HG02973 (cell line): ENCODE results near the gene SERHL2.
"Not testable (repeated sequence)": the region's sequence is repeated elsewhere in the genome, so short reads cannot be mapped to it uniquely, and the experiment has no call there.

Experiments
- ATAC-seq: cut with Tn5 transposase; IDR thresholded peaks from one replicate; pipeline ENCODE4 v1.9.1; 2021; ENCODE audit warnings: moderate library complexity; ENCODE audit not compliant: unreplicated experiment

Gene SERHL2, protein sequence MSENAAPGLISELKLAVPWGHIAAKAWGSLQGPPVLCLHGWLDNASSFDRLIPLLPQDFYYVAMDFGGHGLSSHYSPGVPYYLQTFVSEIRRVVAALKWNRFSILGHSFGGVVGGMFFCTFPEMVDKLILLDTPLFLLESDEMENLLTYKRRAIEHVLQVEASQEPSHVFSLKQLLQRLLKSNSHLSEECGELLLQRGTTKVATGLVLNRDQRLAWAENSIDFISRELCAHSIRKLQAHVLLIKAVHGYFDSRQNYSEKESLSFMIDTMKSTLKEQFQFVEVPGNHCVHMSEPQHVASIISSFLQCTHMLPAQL

DNA sequence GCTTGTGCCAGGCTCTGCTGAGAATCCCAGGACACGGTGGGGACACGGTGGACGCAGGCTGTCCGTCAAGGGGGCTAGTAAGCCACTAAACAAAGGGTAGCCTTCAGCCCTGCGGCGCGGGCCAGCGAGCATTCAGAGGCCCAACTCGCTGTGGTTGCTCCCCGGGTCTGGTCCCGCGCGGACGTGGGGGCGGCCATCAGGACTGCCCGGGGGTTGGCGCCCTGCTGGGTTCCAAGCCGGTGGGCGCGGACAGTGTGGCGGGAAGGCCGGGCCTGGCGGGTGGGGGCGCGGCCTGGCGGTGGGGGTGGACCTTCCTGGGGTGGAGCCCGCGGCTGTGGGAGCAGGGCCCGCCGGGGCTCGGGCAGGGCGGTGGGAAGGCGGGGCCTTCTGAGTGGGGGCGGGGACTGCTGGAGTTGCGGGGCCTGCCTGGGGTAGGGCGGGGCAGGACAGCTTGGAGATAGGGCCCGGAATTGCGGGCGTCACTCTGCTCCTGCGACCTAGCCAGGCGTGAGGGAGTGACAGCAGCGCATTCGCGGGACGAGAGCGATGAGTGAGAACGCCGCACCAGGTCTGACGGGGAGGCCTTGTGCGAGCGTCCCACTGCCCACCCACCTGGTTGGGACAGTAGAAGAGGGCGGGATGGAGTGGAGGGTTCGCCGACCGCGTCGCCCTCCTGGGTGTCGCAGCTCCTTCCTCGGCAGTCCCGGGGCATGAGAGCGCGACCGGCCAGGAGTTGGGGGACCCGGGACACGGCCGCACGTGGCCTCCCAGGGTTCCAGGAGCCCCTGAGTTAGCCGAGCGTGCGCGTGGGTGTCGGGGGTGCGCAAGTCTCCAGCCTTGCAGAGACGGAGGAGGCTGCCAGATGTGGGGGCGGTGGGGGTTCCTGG is at the start of gene SERHL2:
TSS of gene SERHL2 (plus strand) at position 482 of the 887 bp plus-strand sequence. CDS start at position 547, 65 bp downstream.
- peak; percentile 61 for ATAC-seq

DNA sequence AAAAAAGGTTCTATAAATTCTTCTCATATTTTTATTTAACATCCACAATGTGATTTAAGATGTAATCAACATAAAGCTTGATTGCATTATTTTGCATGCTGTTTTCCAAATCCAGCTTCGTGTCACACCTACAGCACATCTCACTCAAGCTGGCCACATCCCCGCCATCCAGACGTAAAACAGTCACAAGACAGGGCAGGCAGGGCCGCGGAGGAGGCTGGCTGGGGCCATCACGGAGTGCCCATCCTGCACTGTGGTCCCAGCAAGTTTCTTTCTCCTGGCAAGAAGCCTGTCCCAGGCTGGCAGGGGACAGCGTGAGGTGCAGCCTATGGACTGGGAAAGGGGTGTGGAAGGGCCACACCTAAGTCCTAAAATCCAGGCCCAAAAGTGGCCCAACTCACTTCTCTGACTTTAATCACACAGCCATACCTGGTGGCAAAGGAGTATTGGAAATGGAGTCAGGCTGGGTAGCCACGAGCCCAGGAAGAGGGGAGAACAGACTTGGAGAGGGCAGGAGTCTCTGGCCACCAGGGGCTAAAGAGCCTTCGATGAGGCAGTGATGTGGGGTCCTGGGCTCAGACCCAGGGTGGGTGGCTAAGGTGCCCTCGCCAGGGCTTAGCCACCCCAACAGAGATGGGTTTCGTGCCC is 45.3 kb upstream of the SERHL2 start:
- not testable (repeated sequence) for ATAC-seq

DNA sequence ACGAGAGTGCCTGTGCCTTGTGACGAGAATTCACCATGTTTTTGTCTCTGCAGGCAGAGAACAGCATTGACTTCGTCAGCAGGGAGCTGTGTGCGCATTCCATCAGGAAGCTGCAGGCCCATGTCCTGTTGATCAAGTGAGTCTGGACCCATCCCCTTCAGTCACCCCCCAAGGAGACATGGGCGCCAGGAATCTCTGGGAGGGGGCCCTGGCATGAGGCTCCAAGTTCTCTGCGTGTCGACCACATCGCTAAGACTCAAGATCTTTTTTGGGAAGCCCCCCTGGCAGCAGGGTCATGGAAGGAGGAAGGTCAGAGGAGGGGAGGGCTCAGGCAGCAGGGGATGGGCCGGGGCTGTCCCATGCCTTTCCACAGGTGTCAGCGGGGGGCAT is 44.8 kb upstream of the SERHL2 start:
- not testable (repeated sequence) for ATAC-seq

DNA sequence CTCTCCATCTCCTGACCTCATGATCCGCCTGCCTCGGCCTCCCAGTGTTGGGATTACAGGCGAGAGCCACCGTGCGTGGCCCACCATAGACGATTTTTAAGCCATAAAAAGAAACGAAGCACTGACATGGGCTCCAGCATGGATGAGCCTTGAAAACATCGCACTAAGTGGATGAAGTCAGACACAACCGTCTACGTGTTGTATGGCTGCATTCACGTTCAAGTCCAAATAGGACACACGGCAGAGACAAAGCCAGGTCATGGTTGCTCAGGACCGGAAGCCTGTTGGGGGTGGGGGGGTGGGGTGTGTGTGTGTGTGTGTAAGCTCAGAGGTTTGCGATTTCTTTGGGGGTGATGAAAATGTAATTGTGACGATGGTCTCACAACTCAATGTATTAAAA is 44.2 kb upstream of the SERHL2 start:
- ATAC-seq, result no peak

DNA sequence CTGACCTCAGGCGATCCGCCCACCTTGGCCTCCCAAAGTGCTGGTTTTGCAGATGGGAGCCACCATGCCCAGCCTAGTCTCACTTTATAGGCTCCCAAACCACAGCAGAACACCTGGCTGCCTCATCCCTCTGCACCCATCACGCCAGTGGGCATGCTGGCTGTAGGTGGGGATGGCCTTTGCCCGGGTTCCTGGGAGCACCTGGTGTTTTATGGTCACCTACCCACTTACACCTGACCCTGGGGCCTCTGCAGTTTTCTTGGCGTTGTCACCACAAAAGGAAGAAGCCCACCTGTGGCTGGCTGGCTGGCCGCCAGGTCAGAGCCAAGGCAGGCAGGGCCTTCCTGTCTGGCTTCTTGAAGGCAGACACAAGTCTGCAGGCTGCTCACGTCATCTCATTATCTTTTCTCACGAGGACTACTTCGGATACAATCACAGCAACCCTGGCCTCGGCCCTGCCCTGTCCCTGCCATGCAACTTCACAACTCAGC is 42.3 kb upstream of the SERHL2 start:
- ATAC-seq, result no peak

DNA sequence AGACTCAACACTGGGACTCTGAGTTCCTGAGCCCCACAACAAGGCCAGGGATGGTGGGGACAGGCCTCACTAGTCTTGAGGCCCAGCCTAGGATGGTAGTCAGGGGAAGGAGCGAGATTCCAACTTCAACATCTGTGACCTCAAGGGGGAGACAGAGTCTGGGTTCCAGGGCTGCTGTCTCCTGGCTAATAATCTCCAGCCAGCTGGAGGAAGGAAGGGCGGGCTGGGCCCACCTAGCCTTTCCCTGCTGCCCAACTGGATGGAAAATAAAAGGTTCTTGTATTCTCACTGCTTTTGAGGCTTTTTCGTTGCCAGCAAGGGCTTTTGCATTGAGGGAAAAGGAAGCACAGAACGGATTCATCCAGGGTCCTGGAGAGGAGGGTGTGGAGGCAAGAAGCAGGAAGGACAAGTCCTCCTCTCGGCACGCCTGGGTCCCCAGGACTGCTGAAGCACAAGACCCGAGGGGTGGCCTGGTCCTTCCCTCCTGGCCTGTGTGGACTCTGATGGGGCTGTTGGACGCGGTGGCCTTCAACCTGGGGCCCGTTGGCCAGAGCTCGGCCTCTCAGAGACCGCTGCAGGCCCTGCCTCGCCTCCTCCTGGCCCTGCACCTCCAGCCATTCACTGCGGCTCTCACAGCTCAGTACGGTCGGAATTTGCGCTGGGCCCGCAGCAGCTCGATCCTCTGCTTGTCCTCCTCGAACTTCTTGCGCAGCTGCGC is 41.3 kb upstream of the SERHL2 start:
- ATAC-seq, result not testable (repeated sequence)

DNA sequence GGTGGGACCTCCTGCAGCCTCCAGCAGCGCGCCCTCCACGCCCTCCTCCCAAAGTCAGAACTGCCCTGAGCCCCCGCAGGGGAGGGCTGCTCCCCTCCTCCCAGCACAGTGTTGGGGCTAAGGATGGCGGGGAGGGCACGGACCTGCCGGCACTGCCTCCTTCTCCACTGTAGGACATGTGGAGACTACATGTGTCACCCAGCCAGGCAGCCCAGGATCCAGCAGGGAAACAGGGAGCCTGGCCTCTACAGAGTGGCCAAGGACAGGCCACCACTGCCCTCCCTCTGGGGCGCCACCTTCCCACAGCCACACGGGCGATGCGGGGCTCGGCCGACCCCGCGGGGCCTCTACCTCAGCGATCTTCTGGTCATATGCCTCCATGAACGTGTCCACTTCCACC is 39.4 kb upstream of the SERHL2 start:
- not testable (repeated sequence) for ATAC-seq

DNA sequence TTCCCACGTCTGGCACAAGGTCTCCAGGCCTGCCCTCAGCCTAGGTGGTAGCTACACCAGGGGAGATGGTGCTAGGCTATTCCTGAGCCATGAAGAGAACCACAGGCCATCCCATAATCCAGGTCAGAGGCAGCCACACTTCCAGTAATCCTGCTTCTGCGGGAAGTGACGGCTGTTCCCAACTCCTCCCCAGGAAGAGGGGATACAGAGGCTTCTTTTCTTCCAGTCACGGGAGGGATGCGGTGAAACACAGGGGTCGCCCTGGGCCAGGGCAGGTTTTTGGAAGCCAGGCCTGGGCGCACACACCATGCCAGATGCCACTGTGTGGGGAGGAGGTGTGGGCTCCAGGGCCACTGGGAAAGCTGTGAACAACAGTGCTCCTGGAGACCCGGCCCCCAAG is 38.5 kb upstream of the SERHL2 start:
- ATAC-seq, result not testable (repeated sequence)

DNA sequence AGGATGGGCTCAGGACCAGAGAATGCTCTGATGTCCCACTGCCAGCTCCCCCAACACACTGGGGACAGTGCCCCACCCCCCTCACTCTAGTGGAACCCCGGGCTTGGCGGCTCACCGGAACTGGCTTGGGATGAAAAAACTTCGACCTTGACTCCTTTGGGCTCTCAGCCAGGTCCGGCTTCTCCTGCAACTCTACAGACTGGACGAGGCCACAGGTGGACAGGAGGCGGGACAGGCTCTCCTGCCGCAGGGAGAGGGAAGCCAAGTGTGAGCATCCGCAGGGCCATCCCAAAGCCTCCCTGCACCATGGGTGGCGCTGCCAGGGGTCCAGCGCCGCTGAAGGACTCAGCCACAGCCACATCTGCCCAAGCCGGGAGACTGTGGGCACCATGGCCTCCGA is 37.9 kb upstream of the SERHL2 start:
- no peak for ATAC-seq

DNA sequence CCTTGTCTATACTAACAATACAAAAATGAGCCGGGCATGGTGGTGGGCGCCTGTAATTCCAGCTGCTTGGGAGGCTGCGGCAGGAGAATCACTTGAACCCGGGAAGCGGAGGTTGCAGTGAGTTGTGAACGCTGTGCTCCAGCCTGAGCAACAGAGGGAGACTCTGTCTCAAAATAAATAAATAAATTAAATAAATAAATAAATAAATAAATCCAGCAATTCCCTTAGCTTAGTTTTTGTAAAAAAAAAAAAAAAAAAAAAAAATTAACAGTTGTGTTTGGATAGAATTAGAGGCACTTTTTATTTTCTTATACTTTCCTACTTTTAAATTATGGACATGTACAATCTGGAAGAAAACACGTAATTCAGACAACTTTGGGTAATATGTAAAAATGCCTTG is 36.7 kb upstream of the SERHL2 start:
- ATAC-seq, result not testable (repeated sequence)

DNA sequence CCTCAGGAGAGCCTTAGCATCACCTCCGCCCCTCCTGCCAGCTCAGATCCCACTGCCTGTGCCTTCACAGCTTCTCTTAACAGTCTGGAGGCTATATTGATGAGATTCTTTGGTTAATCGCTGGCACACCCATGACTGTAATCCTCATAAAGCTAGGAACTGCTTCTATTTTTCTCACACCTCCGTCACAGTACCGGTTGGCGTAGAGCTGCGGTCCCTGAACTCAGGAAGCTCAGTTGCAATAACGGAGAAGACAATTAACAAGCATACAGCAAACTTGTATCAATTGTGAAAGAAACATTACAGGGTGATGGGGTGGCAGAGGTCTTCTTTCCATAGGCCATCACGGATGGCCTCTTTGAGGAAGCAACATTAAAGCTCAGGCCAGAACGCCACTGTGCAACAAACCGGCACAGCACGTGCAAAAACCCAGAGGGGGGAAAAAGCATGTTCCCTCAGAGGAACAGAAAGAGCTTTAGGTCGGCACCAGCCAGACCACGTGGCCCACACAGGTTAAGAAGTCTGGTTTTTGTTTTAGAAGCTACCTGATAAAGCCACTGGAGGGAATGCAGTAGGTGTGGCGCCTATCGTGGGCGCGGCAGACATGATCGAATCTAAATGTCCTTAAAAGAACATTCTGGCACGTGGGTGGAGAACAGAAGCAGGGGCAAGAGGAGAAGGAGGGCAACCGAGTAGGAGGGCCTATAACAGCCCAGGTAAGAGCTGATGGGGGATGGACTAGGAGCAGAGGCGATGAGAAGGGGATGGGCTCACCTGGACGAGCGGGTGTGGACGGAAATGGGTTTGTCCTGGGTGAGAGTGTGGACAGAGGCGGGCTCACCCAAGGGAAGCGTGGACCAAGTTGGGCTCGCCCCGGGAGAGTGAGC is 34.9 kb upstream of the SERHL2 start:
- not testable (repeated sequence) for ATAC-seq

DNA sequence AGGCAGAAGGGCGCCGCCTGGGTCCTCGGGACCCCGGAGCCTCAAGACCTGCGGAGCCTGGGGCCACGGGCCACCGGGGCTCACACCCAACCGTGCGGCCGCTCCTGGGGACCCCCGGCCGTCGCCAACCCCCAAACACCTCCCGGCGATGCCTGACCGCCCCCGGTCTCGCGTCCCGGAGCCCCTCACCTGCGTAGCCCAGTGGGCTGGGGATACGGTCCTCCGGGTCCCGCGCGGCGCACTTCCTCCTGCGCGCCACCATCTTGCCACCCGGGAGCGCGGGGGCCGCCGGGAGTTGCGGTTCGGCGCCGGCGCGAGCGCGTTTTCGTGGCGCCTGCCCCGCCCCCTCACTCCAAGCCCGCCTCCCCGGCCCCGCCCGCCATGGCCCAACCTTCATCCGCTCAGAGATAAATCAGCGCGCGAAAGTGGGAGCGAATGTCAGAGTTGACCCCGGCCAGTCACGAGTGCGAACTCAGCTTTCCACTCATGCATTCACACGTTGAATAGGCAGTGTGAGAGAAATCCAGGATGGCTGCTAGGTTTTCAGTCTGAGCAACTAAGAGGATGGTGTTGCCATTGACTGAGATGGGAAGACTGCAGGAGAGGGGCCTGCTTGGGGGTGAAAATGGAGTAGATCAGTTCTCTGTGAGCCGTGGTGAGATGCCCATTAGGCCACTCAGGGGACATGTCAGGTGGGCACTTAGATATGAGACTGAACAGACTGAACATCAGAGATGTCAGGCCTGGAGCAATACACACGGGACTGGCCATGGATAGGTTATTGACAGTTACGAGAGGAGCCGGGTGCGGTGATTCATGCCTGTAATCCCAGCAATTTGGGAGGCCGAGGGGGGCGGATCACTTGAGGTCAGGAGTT is 34.0 kb upstream of the SERHL2 start, which contains the start of gene RRP7A:
TSS of gene RRP7A (minus strand) at position 272 of the 877 bp plus-strand sequence. CDS start at position 262, 10 bp downstream.
- ATAC-seq, result peak; percentile 70

DNA sequence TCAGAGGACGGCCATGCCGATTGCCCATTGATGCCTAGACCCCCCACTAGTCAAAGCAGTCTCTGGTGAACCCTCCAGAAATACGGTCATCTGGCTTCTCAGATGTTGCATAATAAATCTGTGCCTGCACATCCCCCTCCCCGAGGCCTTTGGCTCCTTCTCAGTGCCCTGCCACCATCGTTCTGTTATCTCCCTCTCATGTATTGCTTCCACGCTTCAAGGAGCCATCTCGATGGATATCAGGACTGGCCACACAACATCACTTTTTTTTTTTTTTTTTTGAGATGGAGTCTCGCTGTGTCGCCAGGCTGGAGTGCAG is 32.6 kb upstream of the SERHL2 start:
- no peak for ATAC-seq

DNA sequence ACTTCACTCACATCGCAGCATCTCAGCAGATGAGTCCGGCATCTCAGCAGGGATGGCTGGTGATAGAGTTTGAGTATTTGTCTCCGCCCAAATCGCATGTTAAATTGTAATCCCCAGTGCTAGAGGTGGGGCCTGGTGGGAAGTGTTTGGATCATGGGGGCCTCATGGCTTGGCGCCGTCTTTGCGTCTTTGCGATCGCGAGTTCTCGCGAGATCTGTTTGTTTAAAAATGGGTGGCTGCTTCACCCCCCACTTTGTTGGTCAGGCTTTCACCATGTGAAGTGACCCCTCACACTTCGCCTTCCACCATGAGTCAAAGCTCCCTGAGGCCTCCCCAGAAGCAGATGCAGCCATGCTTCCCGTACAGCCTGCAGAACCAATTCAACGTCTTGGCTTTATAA is 31.2 kb upstream of the SERHL2 start:
- ATAC-seq, result no peak

DNA sequence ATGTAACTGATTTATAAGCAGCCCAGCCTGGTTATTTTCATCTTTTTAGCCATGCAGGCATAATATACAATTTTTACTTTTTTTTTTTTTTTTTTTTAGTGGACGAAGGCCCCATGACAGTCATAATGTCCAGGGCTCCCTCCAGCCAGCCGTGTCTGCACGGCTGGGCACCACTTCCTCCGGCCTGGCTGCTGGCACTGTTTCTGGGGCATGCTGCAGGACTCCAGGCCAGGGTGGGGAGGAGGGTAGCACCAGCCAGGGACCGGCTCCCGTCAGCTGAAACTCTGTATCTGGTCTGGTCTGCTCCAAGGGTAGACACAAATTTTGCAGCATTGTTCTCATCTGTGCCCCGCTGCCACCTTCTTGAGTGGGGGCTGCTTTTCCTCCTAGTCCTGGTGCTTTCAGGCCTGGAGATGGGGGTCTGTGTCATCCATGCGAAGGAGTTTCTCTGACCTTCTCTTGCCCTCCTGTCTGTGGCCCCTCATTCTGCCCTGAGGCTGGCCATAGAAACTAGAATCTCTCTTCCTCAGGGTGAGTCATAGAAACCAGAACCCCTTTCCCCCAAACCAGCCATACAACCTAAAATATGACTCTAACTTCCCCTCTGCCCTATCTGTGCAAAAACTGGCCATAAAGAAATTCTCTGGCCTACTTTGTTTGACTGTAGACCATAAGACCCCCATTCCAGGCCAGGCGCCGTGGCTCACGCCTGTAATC is 25.0 kb upstream of the SERHL2 start:
- no peak for ATAC-seq

DNA sequence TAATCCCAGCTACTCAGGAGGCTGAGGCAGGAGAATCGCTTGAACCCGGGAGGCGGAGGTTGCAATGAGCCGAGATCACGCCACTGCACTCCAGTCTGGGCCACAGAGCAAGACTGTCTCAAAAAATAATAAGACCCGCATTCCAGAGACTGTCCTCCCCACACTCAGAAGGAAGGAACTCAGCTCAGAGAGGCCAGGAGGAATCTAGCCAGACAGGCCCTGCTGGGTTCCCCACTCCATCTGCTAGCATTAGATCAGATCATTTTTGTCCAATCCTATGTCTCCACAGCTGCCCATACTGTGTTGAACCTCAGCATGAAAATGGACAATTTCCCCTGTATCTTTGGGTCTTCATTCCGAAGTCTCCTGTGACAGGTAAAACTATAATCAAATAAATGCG is 24.3 kb upstream of the SERHL2 start:
- ATAC-seq, result not testable (repeated sequence)

DNA sequence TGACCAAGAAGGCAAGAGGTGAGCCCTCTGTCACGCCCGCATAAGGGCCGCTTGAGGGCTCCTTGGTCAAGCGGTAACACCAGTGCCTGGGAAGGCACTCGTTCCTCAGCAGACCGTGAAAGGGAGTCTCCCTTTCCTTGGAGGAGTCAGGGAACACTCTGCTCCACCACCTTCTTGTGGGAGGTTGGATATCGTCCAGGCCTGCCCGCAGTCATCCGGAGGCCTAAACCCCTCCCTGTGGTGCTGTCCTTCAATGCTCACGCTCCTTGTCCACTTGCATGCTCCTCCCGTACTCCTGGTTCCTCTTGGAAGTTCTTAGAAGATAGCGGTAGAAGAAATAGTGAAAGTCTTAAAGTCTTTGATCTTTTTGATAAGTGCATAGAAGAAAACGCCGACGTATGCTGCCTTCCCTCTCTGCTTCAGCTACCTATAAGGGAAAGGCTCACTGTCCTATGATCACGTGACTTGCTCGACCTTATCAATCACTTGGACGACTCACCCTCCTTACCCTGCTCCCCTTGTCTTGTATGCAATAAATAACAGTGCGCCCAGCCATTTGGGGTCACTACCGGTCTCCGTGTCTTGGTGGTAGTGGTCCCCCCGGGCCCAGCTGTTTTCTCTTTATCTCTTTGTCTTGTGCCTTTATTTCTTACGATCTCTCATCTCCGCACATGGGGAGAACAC is 22.2 kb upstream of the SERHL2 start:
- not testable (repeated sequence) for ATAC-seq

DNA sequence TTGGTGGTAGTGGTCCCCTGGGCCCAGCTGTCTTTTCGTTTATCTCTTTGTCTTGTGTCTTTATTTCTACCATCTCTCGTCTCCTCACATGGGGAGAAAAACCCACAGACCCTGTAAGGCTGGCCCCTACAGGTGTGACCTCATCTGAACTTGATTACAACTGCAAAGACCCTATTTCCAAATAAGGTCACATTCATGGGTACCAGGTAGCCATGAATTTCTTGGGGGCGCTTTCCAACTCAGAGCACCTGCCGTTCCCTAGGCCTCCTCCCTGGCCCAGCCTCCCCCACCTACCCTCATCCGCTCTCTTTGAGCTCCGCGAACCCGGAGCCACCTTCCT is 20.1 kb upstream of the SERHL2 start:
- no peak for ATAC-seq
